ENCODE data around the gene SYT7. TPM values are rescaled to one million over a fixed set of nuclear protein-coding genes. Genes with fewer than 3 reads are reported as not detected.
"Not testable (repeated sequence)": the region's sequence is repeated elsewhere in the genome, so short reads cannot be mapped to it uniquely, and the experiment has no call there.

SYT7 gene
- total RNA-seq, 2 donors from 2014 or later: 8.5 to 28.4 TPM

DNA sequence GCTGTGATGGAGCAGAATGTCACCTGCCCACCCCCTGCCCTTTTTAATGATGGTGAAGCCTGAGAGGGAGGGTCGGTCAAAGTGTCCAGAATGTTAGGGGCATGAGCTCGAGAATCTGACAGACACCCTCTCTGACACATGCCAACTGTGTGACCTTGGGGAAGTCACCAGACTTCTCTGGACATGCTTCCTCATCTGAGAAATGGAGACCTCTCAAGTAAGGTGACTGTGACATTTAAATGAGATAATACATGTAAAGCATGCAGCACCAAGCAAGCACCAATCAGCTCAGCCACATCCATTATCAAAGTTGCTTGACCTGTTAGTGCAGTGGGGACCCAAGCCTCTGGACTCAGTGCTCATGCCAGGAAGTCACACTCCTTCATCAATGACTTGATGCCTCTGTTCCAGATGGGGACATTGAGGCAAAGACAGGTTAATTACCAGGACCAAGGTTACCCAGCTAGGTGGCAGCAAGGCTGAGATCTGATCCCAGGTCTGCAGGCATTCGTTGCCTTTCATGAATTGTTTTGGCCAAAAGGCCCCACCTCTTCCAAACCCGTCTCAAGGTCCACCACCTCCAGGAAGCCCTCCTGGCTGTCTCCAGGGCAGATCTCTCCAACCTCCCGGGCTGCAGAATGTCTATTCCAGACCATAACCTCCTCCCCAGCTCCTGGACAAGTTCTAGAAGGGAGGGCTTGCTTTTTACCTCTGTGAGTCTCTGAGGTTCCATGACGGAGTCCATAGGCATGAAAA is 38.8 kb upstream of the SYT7 start:
- TF ChIP-seq, protein P1, sequence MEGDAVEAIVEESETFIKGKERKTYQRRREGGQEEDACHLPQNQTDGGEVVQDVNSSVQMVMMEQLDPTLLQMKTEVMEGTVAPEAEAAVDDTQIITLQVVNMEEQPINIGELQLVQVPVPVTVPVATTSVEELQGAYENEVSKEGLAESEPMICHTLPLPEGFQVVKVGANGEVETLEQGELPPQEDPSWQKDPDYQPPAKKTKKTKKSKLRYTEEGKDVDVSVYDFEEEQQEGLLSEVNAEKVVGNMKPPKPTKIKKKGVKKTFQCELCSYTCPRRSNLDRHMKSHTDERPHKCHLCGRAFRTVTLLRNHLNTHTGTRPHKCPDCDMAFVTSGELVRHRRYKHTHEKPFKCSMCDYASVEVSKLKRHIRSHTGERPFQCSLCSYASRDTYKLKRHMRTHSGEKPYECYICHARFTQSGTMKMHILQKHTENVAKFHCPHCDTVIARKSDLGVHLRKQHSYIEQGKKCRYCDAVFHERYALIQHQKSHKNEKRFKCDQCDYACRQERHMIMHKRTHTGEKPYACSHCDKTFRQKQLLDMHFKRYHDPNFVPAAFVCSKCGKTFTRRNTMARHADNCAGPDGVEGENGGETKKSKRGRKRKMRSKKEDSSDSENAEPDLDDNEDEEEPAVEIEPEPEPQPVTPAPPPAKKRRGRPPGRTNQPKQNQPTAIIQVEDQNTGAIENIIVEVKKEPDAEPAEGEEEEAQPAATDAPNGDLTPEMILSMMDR (IDR thresholded peaks at IDR 0.05): no peak
- no peaks in the 10 kb centered on the region for H3K27me3 ChIP-seq
- no peak overlapping the region for H3K9ac ChIP-seq (ENCODE audit: low read depth in 2 of 2, low read length in 2 of 2)
- intact Hi-C loops (cut with DNase I): no loop called here
- H3K9me3 ChIP-seq: no peaks in the 10 kb centered on the region
- no peak overlapping the region for H3K27ac ChIP-seq
- no peaks in the 10 kb centered on the region for H3K36me3 ChIP-seq
- no peaks in the 10 kb centered on the region for H3K4me1 ChIP-seq
- no peak overlapping the region for H3K4me3 ChIP-seq
- no peak for DNase-seq

DNA sequence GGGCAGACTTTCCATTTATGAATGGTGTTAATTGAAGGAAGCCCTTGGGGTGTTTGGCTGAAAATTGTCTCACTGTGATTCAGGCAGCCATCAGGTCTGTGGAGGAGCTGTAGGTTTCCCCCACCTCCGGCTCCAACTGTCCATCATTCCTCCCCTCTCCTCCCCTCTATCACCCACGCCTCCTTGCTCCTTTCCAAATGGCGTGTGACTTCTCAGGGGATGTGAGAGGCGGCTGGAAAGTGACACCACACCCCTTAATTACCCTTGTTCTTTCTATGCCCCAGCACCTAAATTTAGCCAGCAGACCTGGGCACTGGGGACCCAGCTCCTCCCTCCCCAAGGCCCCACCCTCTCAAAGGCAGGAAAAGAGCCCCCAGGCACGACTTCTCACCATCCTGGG is 38.1 kb upstream of the SYT7 start:
- DNase-seq: no peak
- Histone ChIP-seq H3K36me3 (no peaks in the 10 kb centered on the region), H3K27ac (no peak overlapping the region), H3K27me3 (no peaks in the 10 kb centered on the region), H3K4me3 (no peak overlapping the region), H3K9me3 (no peaks in the 10 kb centered on the region), H3K4me1 (no peaks in the 10 kb centered on the region), H3K9ac (ENCODE audit: low read depth in 2 of 2, low read length in 2 of 2) (no peak overlapping the region)
- TF ChIP-seq, protein P1 (IDR thresholded peaks at IDR 0.05): no peak
- intact Hi-C loops (cut with DNase I): no loop called here

DNA sequence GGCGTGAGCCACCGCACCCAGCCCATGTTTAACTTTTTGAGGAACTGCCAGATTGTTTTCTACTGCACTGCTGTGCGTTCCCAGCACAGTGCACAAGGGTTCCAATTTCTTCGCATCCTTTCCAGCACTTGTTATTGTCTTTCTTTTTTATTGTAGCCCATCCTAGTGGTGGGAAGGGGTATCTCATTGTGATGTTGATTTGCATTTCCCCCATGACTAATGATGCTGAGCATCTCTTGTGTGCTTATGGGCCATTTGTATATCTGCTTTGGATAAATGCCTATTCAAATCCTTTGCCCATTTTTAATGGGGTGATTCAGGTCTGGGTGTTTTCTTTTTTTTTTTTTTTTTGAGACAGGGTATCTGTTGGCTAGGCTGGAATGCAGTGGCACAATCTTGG is 36.6 kb upstream of the SYT7 start:
- no peak overlapping the region for H3K4me3 ChIP-seq
- no peak overlapping the region for H3K9ac ChIP-seq (ENCODE audit: low read depth in 2 of 2, low read length in 2 of 2)
- no peaks in the 10 kb centered on the region for H3K27me3 ChIP-seq
- TF ChIP-seq, protein P1 (IDR thresholded peaks at IDR 0.05): no peak
- intact Hi-C loops (cut with DNase I): no loop called here
- no peaks in the 10 kb centered on the region for H3K36me3 ChIP-seq
- H3K9me3 ChIP-seq: no peaks in the 10 kb centered on the region
- no peak overlapping the region for H3K27ac ChIP-seq
- no peaks in the 10 kb centered on the region for H3K4me1 ChIP-seq
- DNase-seq: no peak

DNA sequence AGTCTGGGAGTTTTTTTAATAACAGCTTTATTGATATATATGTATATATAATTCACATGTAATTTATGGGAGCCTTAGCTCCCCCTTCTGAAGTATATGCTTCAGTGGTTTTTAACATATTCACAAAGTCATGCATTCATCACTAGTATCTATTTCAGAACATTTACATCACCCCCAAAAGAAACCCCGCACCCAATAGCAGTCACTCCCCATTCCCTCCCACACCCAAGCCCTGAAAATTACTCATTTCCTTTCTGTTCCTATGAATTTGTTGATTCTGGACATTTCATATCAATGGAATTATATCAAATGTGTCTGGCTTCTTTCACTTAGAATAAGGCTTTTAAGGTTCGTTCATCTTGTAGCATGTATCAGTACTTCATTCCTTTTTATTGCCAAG is 35.6 kb upstream of the SYT7 start:
- H3K9me3 ChIP-seq: no peaks in the 10 kb centered on the region
- no peak for DNase-seq
- H3K27ac ChIP-seq: no peak overlapping the region
- no peaks in the 10 kb centered on the region for H3K4me1 ChIP-seq
- no peaks in the 10 kb centered on the region for H3K36me3 ChIP-seq
- TF ChIP-seq, protein P1 (IDR thresholded peaks at IDR 0.05): no peak
- H3K27me3 ChIP-seq: no peaks in the 10 kb centered on the region
- no peak overlapping the region for H3K9ac ChIP-seq (ENCODE audit: low read depth in 2 of 2, low read length in 2 of 2)
- H3K4me3 ChIP-seq: no peak overlapping the region
- intact Hi-C loops (cut with DNase I): no loop called here

DNA sequence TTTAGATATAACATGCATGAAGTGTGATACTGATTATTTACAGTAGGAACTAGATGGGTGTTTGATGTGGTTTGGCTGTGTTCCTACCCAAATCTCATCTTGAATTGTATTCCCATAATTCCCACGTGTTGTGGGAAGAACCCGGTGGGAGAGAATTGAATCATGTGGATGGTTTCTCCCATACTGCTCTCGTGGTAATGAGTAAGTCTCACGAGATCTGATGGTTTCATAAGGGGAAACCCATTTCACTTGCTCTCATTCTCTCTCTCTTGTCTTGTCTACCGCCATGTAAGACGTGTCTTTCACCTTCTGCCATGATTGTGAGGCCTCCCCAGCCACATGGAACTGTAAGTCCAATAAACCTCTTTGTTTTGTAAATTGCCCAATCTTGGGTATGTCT is 33.9 kb upstream of the SYT7 start:
- H3K4me1 ChIP-seq; DNase-seq; H3K27ac ChIP-seq; H3K27me3 ChIP-seq; H3K9ac ChIP-seq (ENCODE audit: low read depth in 2 of 2, low read length in 2 of 2); H3K4me3 ChIP-seq; H3K9me3 ChIP-seq; intact Hi-C loops (cut with DNase I); H3K36me3 ChIP-seq: not testable (repeated sequence)

DNA sequence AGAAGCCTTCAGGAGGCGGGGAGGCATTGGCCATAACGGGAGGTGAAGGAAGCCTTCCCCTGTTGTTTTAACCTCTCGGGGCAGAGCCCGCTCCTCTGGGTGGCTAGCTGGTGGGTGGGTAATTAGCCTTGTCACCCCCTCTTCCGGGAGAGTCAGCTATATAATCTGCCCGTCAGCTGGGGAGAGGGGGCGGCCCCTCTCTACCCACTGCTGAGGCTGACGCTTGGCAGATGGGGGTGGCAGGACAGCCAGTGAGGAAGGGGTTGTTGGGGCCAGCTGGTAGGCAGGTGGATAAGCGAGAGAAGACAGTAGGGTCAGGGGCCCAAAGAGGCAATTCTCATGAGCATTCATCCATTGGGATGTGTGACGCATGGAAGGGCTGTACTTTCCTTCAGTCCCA is 33.0 kb upstream of the SYT7 start:
- Histone ChIP-seq H3K36me3 (no peaks in the 10 kb centered on the region), H3K9me3 (no peaks in the 10 kb centered on the region), H3K4me3 (no peak overlapping the region), H3K9ac (ENCODE audit: low read depth in 2 of 2, low read length in 2 of 2) (no peak overlapping the region), H3K27ac (no peak overlapping the region), H3K27me3 (no peaks in the 10 kb centered on the region), H3K4me1 (peaks cover 2% of the 10 kb centered on the region)
- intact Hi-C loops (cut with DNase I): no loop called here
- TF ChIP-seq, protein P1 (IDR thresholded peaks at IDR 0.05): no peak
- DNase-seq: no peak
